GM23338 (cell line): ENCODE measurements around the gene DHX40. TPM values are rescaled to one million over a fixed set of nuclear protein-coding genes. Genes with fewer than 3 reads are reported as not detected.
A peak's percentile ranks its signal among the peaks of the same experiment; 100 is the strongest.

ENCODE experiments used
- ATAC-seq: fragments of 200-7000 bp; cut with Tn5 transposase; 3 replicates; pipeline ENCODE4 v1.9.1; 2020
- DNase-seq: peaks from one replicate; pipeline ENCODE4 v3.0.0-alpha.2; 2015; ENCODE audit warnings: low spot score
- H2AFZ ChIP-seq: fragments of 200-600 bp; sonication (generic); 2 replicates; pipeline ENCODE4 v1.8.0; 2016; ENCODE audit warnings: antibody characterized with exemption, mild to moderate bottlenecking, moderate library complexity
- H3F3A ChIP-seq: fragments of 200-600 bp; sonication (generic); replicated peaks from 2 replicates; pipeline ENCODE4 v1.8.0; 2017; ENCODE audit warnings: antibody characterized with exemption, mixed run types, low read depth
- H3K27ac ChIP-seq: fragments of 200-600 bp; sonication (generic); 2 replicates; pipeline ENCODE4 v1.6.1; 2016; ENCODE audit warnings: low read depth
- H3K27me3 ChIP-seq: fragments of 200-600 bp; sonication (generic); 2 replicates; pipeline ENCODE4 v1.8.0; 2016; ENCODE audit warnings: mild to moderate bottlenecking, mixed run types, moderate library complexity; ENCODE audit not compliant: insufficient read depth
- H3K36me3 ChIP-seq: fragments of 200-600 bp; sonication (generic); 2 replicates; pipeline ENCODE4 v1.8.0; 2016; ENCODE audit warnings: mild to moderate bottlenecking; ENCODE audit not compliant: insufficient read depth
- H3K4me1 ChIP-seq: fragments of 200-600 bp; sonication (generic); 2 replicates; pipeline ENCODE4 v1.8.0; 2016; ENCODE audit warnings: mild to moderate bottlenecking, moderate library complexity; ENCODE audit not compliant: insufficient read depth
- H3K4me2 ChIP-seq: fragments of 200-600 bp; sonication (generic); 2 replicates; pipeline ENCODE4 v1.7.1; 2017; ENCODE audit warnings: mixed run types
- H3K4me3 ChIP-seq: fragments of 200-600 bp; sonication (generic); 2 replicates; pipeline ENCODE4 v1.6.1; 2016; ENCODE audit warnings: mixed run types
- H3K79me2 ChIP-seq: fragments of 200-600 bp; sonication (generic); replicated peaks from 2 replicates; pipeline ENCODE4 v1.8.0; 2017; ENCODE audit warnings: mild to moderate bottlenecking; ENCODE audit not compliant: insufficient read depth
- H3K9me2 ChIP-seq: fragments of 200-600 bp; sonication (generic); 2 replicates; pipeline ENCODE4 v1.8.0; 2017; ENCODE audit not compliant: insufficient read depth
- H4K20me1 ChIP-seq: fragments of 200-600 bp; sonication (generic); replicated peaks from 2 replicates; pipeline ENCODE4 v1.8.0; 2017; ENCODE audit warnings: mild to moderate bottlenecking; ENCODE audit not compliant: insufficient read depth
- H3K27ac Mint-ChIP-seq: 2 replicates; pipeline ENCODE4 v1.8.0; 2020; ENCODE audit warnings: inconsistent platforms, mild to moderate bottlenecking, moderate library complexity, mixed read lengths
- H3K27me3 Mint-ChIP-seq: 3 replicates; pipeline ENCODE4 v1.8.0; 2022; ENCODE audit warnings: low read depth, mild to moderate bottlenecking, moderate library complexity, mixed read lengths, inconsistent platforms; ENCODE audit not compliant: insufficient read depth, poor library complexity
- H3K36me3 Mint-ChIP-seq: 3 replicates; pipeline ENCODE4 v1.8.0; 2021; ENCODE audit warnings: low read depth, mild to moderate bottlenecking, inconsistent platforms, moderate library complexity, mixed read lengths
- H3K4me1 Mint-ChIP-seq: 3 replicates; pipeline ENCODE4 v1.8.0; 2020; ENCODE audit warnings: mild to moderate bottlenecking, inconsistent platforms, mixed read lengths
- H3K4me3 Mint-ChIP-seq: 3 replicates; pipeline ENCODE4 v1.8.0; 2021; ENCODE audit warnings: moderate library complexity, mild to moderate bottlenecking, inconsistent platforms, mixed read lengths
- H3K9me3 Mint-ChIP-seq: 3 replicates; pipeline ENCODE4 v1.8.0; 2020; ENCODE audit warnings: moderate library complexity, mild to moderate bottlenecking, inconsistent platforms, mixed read lengths
- EZH2 ChIP-seq: fragments of 200-600 bp; sonication (generic); IDR thresholded peaks from one replicate; pipeline ENCODE4 v1.8.0; 2017; ENCODE audit warnings: antibody characterized with exemption, mild to moderate bottlenecking, low read depth; ENCODE audit not compliant: unreplicated experiment
- NANOG ChIP-seq: IDR thresholded peaks from 2 replicates; pipeline ENCODE4 v1.6.1; 2016; ENCODE audit warnings: antibody characterized with exemption, borderline replicate concordance
- STAT1 ChIP-seq: IDR thresholded peaks from one replicate; pipeline ENCODE4 v1.6.1; 2016; ENCODE audit warnings: antibody characterized with exemption; ENCODE audit not compliant: unreplicated experiment
- ZNF114 ChIP-seq: fragments of 250-450 bp; sonication (Bioruptor Pico); IDR thresholded peaks from 2 replicates; pipeline ENCODE4 v1.5.0; 2020; ENCODE audit warnings: mild to moderate bottlenecking, moderate library complexity
- polyA plus RNA-seq: library from polyadenylated mRNA; unstranded; fragments of >200 nt; fragmentation: Nextera tagmentation; extraction: Ambion mirVana; gene quantifications from 2 replicates; pipeline ENCODE4 v1.2.1, GENCODE V29; 2016
- total RNA-seq: library from RNA; depleted of rRNA; stranded (reverse); fragments of >200 nt; shearing (Covaris generic); gene quantifications from 2 replicates; pipeline ENCODE4 v1.2.3, GENCODE V29; 2014
- TF ChIP-seq, protein P1 (sequence below): IDR thresholded peaks from 2 replicates; pipeline ENCODE4 v1.6.1; 2016; ENCODE audit warnings: antibody characterized with exemption
- TF ChIP-seq, protein P2 (sequence below): fragments of 250-450 bp; sonication (Bioruptor Pico); IDR thresholded peaks from 2 replicates; pipeline ENCODE4 v1.5.0; 2020; ENCODE audit warnings: mild to moderate bottlenecking, moderate library complexity

Gene DHX40
- total and polyA plus RNA-seq, 2 experiments from 2014 or later = 14.5 to 38.2 TPM

DNA sequence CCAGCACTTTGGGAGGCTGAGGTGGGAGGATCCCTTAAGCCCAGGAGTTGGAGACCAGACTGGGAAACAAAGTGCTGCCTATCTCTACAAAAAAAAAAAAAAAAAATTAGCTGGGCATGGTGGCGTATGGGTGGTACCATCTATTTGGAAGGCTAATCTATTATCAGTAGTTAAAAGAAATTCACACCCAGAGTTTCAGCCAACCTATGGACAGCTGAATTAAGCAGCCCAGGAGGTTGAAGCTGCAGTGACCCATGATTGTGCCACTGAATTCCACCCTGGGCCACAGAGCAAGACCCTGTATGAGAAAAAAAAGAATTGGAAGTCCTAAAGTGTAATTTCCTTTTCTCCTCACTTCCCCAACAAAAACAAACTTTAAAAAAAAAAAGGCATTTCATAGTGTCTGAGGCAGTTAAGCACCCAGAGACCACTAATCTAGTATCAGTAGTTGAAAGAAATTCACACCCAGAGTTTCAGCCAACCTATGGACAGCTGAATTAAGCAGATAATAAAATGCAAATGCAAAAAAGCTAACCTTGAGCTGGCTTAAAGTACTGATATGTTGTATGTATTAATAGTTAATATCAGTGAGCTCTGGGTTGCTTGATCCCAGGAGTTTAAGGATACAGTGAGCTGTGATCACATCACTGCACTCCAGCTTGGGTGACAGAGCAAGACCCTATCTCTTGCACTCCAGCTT, 72.4 kb downstream of the DHX40 start:
- Mint-ChIP-seq H3K9me3 (no peaks in the 10 kb centered on the region), H3K4me1 (peaks cover 23% of the 10 kb centered on the region; the same call in 2 of the 3 replicates), H3K4me3 (no peak overlapping the region), H3K36me3 (no peaks in the 10 kb centered on the region), H3K27me3 (peaks cover 9% of the 10 kb centered on the region), H3K27ac (no peak overlapping the region)
- peaks cover 15% of the 10 kb centered on the region for H3K4me1 ChIP-seq
- H3K9me2 ChIP-seq = no peaks in the 10 kb centered on the region
- no peak overlapping the region for H3K4me3 ChIP-seq
- no peak for DNase-seq
- no peaks in the 10 kb centered on the region for H3F3A ChIP-seq
- H3K36me3 ChIP-seq = no peaks in the 10 kb centered on the region
- no peaks in the 10 kb centered on the region for H3K27me3 ChIP-seq
- H3K4me2 ChIP-seq = no peak overlapping the region
- H4K20me1 ChIP-seq = peaks cover 47% of the 10 kb centered on the region
- TF ChIP-seq NANOG = no peak
- TF ChIP-seq, protein P1, sequence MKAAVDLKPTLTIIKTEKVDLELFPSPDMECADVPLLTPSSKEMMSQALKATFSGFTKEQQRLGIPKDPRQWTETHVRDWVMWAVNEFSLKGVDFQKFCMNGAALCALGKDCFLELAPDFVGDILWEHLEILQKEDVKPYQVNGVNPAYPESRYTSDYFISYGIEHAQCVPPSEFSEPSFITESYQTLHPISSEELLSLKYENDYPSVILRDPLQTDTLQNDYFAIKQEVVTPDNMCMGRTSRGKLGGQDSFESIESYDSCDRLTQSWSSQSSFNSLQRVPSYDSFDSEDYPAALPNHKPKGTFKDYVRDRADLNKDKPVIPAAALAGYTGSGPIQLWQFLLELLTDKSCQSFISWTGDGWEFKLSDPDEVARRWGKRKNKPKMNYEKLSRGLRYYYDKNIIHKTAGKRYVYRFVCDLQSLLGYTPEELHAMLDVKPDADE = no peak
- TF ChIP-seq EZH2 = no peak
- H3K27ac ChIP-seq = no peak overlapping the region; the same call in 1 of the 2 replicates
- H2AFZ ChIP-seq = no peak overlapping the region
- peaks cover 100% of the 10 kb centered on the region for H3K79me2 ChIP-seq
- no peak for ATAC-seq

DNA sequence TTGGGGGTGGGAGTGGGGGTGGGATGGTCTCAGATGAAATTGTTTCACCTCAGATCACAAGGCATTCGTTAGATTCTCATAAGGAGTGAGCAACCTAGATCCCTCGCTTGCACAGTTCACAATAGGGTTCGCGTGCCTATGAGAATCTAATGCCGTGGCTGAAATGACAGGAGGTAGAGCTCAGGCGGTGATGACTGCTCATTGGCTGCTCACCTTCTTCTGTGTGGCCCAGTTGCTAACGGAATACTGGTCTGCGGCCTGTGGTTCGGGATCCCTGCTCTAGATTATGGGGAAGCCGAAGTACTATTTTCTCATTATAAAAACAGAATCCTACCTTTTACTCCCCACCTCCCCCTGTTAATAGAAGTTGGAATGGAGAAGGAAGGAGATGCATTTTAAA, 73.1 kb downstream of the DHX40 start:
- no peak overlapping the region for H3K4me3 ChIP-seq
- Mint-ChIP-seq H3K9me3 (no peaks in the 10 kb centered on the region), H3K27me3 (peaks cover 7% of the 10 kb centered on the region), H3K27ac (no peak overlapping the region), H3K4me3 (no peak overlapping the region), H3K4me1 (peaks cover 18% of the 10 kb centered on the region; the same call in 2 of the 3 replicates), H3K36me3 (no peaks in the 10 kb centered on the region)
- DNase-seq = no peak
- H3K27ac ChIP-seq = no peak overlapping the region; the same call in 1 of the 2 replicates
- peaks cover 42% of the 10 kb centered on the region for H4K20me1 ChIP-seq
- no peaks in the 10 kb centered on the region for H3K27me3 ChIP-seq
- TF ChIP-seq, protein P1 = no peak
- TF ChIP-seq STAT1 (no peak), ZNF114 (CRISPR knock-in tag) (no peak)
- no peaks in the 10 kb centered on the region for H3F3A ChIP-seq
- no peaks in the 10 kb centered on the region for H3K9me2 ChIP-seq
- ATAC-seq = peak; percentile 50; the same call in 2 of the 3 replicates
- H3K4me2 ChIP-seq = no peak overlapping the region
- H3K79me2 ChIP-seq = peaks cover 100% of the 10 kb centered on the region
- H3K36me3 ChIP-seq = no peaks in the 10 kb centered on the region
- peaks cover 9% of the 10 kb centered on the region for H3K4me1 ChIP-seq
- no peak overlapping the region for H2AFZ ChIP-seq

DNA sequence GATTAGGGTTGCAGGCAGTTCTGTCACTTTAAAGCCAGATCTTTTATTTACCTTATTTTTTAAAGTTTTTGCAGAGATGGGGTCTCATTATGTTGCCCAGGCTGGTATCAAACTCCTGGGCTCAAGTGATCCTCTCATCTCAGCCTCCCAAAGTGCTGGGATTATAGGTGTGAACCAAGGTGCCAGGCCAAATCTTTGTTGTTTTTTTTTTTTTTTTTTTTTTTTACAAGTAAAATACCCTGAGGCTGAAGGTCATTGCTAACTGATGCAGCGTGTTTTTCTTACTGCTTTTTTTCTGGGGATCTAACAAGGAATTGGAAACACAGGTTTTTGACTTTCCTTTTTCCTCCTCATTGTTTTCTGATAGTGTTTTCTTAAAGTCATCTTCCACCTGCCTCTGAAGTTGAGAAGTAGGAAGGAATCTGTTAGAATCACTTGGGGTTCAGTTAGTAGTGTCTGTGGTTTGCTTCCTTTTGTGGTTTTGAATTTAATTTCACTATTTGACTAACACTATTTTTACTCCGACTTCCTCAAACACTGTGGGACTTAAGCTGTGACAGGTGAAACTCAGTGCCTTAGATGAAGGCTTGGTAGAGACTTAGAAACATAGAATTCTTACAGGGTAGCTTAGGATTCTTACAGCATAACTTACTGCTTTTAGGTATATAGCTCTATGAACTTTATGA, 76.5 kb downstream of the DHX40 start:
- Mint-ChIP-seq H3K36me3 (peaks cover 13% of the 10 kb centered on the region; the same call in 2 of the 3 replicates), H3K27ac (no peak overlapping the region; the same call in 1 of the 2 replicates), H3K9me3 (no peaks in the 10 kb centered on the region), H3K27me3 (peaks cover 4% of the 10 kb centered on the region), H3K4me1 (peaks cover 9% of the 10 kb centered on the region; the same call in 2 of the 3 replicates), H3K4me3 (no peak overlapping the region)
- DNase-seq (no peak), ATAC-seq (no peak)
- H3K79me2 ChIP-seq = peaks cover 90% of the 10 kb centered on the region
- H3F3A ChIP-seq = no peaks in the 10 kb centered on the region
- H2AFZ ChIP-seq = no peak overlapping the region
- no peak overlapping the region for H3K27ac ChIP-seq
- no peak overlapping the region for H3K4me2 ChIP-seq
- H4K20me1 ChIP-seq = peaks cover 37% of the 10 kb centered on the region
- H3K4me1 ChIP-seq = no peaks in the 10 kb centered on the region; the same call in 1 of the 2 replicates
- H3K4me3 ChIP-seq = no peak overlapping the region
- H3K36me3 ChIP-seq = peaks cover 9% of the 10 kb centered on the region; the same call in 1 of the 2 replicates
- no peaks in the 10 kb centered on the region for H3K9me2 ChIP-seq
- H3K27me3 ChIP-seq = no peaks in the 10 kb centered on the region
- TF ChIP-seq, protein P2, sequence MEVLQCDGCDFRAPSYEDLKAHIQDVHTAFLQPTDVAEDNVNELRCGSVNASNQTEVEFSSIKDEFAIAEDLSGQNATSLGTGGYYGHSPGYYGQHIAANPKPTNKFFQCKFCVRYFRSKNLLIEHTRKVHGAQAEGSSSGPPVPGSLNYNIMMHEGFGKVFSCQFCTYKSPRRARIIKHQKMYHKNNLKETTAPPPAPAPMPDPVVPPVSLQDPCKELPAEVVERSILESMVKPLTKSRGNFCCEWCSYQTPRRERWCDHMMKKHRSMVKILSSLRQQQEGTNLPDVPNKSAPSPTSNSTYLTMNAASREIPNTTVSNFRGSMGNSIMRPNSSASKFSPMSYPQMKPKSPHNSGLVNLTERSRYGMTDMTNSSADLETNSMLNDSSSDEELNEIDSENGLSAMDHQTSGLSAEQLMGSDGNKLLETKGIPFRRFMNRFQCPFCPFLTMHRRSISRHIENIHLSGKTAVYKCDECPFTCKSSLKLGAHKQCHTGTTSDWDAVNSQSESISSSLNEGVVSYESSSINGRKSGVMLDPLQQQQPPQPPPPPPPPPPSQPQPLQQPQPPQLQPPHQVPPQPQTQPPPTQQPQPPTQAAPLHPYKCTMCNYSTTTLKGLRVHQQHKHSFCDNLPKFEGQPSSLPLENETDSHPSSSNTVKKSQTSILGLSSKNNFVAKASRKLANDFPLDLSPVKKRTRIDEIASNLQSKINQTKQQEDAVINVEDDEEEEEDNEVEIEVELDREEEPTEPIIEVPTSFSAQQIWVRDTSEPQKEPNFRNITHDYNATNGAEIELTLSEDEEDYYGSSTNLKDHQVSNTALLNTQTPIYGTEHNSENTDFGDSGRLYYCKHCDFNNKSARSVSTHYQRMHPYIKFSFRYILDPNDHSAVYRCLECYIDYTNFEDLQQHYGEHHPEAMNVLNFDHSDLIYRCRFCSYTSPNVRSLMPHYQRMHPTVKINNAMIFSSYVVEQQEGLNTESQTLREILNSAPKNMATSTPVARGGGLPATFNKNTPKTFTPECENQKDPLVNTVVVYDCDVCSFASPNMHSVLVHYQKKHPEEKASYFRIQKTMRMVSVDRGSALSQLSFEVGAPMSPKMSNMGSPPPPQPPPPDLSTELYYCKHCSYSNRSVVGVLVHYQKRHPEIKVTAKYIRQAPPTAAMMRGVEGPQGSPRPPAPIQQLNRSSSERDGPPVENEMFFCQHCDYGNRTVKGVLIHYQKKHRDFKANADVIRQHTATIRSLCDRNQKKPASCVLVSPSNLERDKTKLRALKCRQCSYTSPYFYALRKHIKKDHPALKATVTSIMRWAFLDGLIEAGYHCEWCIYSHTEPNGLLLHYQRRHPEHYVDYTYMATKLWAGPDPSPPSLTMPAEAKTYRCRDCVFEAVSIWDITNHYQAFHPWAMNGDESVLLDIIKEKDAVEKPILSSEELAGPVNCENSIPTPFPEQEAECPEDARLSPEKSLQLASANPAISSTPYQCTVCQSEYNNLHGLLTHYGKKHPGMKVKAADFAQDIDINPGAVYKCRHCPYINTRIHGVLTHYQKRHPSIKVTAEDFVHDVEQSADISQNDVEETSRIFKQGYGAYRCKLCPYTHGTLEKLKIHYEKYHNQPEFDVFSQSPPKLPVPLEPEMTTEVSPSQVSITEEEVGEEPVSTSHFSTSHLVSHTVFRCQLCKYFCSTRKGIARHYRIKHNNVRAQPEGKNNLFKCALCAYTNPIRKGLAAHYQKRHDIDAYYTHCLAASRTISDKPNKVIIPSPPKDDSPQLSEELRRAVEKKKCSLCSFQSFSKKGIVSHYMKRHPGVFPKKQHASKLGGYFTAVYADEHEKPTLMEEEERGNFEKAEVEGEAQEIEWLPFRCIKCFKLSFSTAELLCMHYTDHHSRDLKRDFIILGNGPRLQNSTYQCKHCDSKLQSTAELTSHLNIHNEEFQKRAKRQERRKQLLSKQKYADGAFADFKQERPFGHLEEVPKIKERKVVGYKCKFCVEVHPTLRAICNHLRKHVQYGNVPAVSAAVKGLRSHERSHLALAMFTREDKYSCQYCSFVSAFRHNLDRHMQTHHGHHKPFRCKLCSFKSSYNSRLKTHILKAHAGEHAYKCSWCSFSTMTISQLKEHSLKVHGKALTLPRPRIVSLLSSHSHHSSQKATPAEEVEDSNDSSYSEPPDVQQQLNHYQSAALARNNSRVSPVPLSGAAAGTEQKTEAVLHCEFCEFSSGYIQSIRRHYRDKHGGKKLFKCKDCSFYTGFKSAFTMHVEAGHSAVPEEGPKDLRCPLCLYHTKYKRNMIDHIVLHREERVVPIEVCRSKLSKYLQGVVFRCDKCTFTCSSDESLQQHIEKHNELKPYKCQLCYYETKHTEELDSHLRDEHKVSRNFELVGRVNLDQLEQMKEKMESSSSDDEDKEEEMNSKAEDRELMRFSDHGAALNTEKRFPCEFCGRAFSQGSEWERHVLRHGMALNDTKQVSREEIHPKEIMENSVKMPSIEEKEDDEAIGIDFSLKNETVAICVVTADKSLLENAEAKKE (CRISPR knock-in tag) = no peak
